HG03571 (cell line): ENCODE data around the gene EXOC3.
"Not testable (repeated sequence)": the region's sequence is repeated elsewhere in the genome, so short reads cannot be mapped to it uniquely, and the experiment has no call there.

ENCODE experiments used
- ATAC-seq: cut with Tn5 transposase; IDR thresholded peaks from one replicate; pipeline ENCODE4 v1.9.1; 2021; ENCODE audit not compliant: unreplicated experiment

Gene EXOC3

GRCh38 chr5:472076-472655 lies 29.2 kb downstream of the EXOC3 start:
- ATAC-seq: peak; percentile 20

GRCh38 chr5:472656-473550 lies 29.9 kb downstream of the EXOC3 start:
- peak; percentile 54 for ATAC-seq

GRCh38 chr5:473551-474192 lies 30.7 kb downstream of the EXOC3 start:
- peak; percentile 21 for ATAC-seq

- not testable (repeated sequence) for ATAC-seq
Measured at GRCh38 chr5:474232-474839, 31.4 kb downstream of the EXOC3 start.

- no peak for ATAC-seq
Measured at GRCh38 chr5:474840-475661, 32.1 kb downstream of the EXOC3 start.

- ATAC-seq: no peak
Measured at GRCh38 chr5:475704-476101, 32.7 kb downstream of the EXOC3 start.

- ATAC-seq: no peak
Measured at GRCh38 chr5:476102-476813, 33.3 kb downstream of the EXOC3 start.

GRCh38 chr5:476814-477175 lies 33.8 kb downstream of the EXOC3 start:
- no peak for ATAC-seq

- no peak for ATAC-seq
Measured at GRCh38 chr5:477247-477646, 34.3 kb downstream of the EXOC3 start.

- no peak for ATAC-seq
Measured at GRCh38 chr5:477871-478270, 34.9 kb downstream of the EXOC3 start.

GRCh38 chr5:478369-478981 lies 35.5 kb downstream of the EXOC3 start:
- no peak for ATAC-seq

GRCh38 chr5:478982-479535 lies 36.1 kb downstream of the EXOC3 start:
- ATAC-seq: no peak

GRCh38 chr5:479566-480319 lies 36.8 kb downstream of the EXOC3 start:
- ATAC-seq: no peak

GRCh38 chr5:481347-481746 lies 38.4 kb downstream of the EXOC3 start:
- no peak for ATAC-seq

- ATAC-seq: no peak
Measured at GRCh38 chr5:482021-482420, 39.0 kb downstream of the EXOC3 start.

GRCh38 chr5:482506-482905 lies 39.5 kb downstream of the EXOC3 start:
- no peak for ATAC-seq

GRCh38 chr5:483011-483410 lies 40.0 kb downstream of the EXOC3 start:
- ATAC-seq: no peak

- no peak for ATAC-seq
Measured at GRCh38 chr5:483434-484140, 40.6 kb downstream of the EXOC3 start.
